Breast epithelium (tissue), 4 donors: ENCODE data around the gene HOXA2. TPM values are rescaled to one million over a fixed set of nuclear protein-coding genes. Genes with fewer than 3 reads are reported as not detected.

Experiments
- DNase-seq, 2 donors: peaks; one replicate each; pipeline ENCODE4 v3.0.0-alpha.2; 2019; ENCODE audit warnings: low spot score in 2 of 2
- H3K27ac ChIP-seq, 2 donors: fragments of 200-600 bp; sonication (generic) in 1 of 2; one replicate each; pipeline ENCODE4 v1.5.1; 2016 to 2019; ENCODE audit warnings: mild to moderate bottlenecking in 1 of 2
- H3K27me3 ChIP-seq, 2 donors: fragments of 200-600 bp; sonication (generic) in 1 of 2; one replicate each; pipeline versions ENCODE4 v1.5.1 to v1.6.0; 2017 to 2019; ENCODE audit warnings: control low read depth in 1 of 2, mild to moderate bottlenecking in 1 of 2
- H3K36me3 ChIP-seq: fragments of 200-600 bp; one replicate; pipeline ENCODE4 v1.5.1; 2019
- H3K4me1 ChIP-seq, 2 donors: fragments of 200-600 bp; sonication (generic); one replicate each; pipeline ENCODE4 v1.5.1; 2016 to 2019; ENCODE audit warnings: control low read depth in 1 of 2
- H3K4me3 ChIP-seq, 3 donors: fragments of 200-600 bp; sonication (generic); 1 replicate in 2 of 3; 2 replicates in 1 of 3; pipeline ENCODE4 v1.5.1; 2016 to 2019; ENCODE audit warnings: mild to moderate bottlenecking in 3 of 3, moderate library complexity in 2 of 3
- H3K9me3 ChIP-seq, 2 donors: fragments of 200-600 bp; sonication (generic) in 1 of 2; one replicate each; pipeline ENCODE4 v1.5.1; 2016 to 2019; ENCODE audit warnings: control low read depth in 1 of 2
- CTCF ChIP-seq, 3 donors: fragments of 450-650 bp; IDR thresholded peaks; one replicate each; pipeline ENCODE4 v1.5.1; 2016 to 2017; ENCODE audit warnings: antibody characterized with exemption in 3 of 3, mild to moderate bottlenecking in 3 of 3, moderate library complexity in 3 of 3
- POLR2A ChIP-seq: fragments of 450-650 bp; IDR thresholded peaks from one replicate; pipeline ENCODE4 v1.6.1; 2016; ENCODE audit warnings: antibody characterized with exemption, mild to moderate bottlenecking, moderate library complexity
- POLR2AphosphoS5 ChIP-seq, 3 donors: sonication (generic); formaldehyde crosslinking; IDR thresholded peaks; one replicate each; pipeline ENCODE4 v1.6.1; 2017; ENCODE audit warnings: antibody characterized with exemption in 3 of 3
- intact Hi-C: fragments of 100-400 bp; cut with DNase I; formaldehyde crosslinking; loops from one replicate; pipeline ENCODE4 v1.15.1; 2023; ENCODE audit warnings: low total_unique reads
- total RNA-seq, 3 donors: library from RNA; depleted of rRNA; stranded (reverse); fragments of >200 nt; gene quantifications; one replicate each; pipeline ENCODE4 v1.1.0, GENCODE V29; 2016

HOXA2 gene
- total RNA-seq, 3 donors from 2014 or later, result 0.80 to 5.4 (median 1.3) TPM

- H3K27ac ChIP-seq, result peak overlapping the region; percentile 95 to 96
These were observed 46.5 kb upstream of the HOXA2 start for GRCh38 chr7:27148756-27149641.

DNA sequence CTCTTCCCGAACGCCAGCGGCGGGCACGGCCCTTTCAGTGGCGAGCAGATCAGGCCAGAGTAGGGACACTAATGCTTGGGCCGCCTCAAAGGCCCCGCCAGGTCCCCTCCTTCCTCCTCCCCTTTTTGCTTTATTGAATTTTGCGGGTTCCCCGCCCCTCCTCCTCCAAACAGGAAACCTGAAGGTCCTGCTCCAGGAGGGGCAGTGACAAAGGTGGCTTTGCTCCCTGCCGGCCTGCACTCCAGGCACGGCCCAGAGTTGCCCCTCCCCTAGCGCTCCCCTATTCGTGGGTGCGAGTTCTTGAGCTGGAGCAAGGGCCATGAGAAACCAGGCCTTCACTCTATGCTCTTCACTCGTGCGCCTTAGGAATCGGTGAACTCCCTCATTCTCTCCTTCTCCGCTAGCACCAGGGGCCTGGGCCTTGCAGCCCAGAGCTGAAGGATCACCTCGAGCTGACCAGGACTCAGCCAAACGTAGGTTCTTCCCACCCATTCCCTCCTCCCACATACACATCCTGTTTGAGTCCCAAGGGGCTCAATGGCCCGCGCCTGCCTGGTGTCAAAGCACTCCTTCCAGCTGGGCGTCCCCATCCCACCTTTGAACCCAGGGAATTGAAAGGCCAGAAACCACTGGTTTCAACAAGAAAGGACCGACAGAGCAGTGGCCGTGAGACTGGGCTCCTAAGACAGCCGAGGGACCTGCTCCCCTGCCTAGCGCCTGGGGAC, 45.7 kb upstream of the HOXA2 start:
- peaks cover 0 to 9% of the 10 kb centered on the region in 2 donors for H3K4me1 ChIP-seq
- H3K36me3 ChIP-seq, result no peaks in the 10 kb centered on the region
- H3K9me3 ChIP-seq, result no peaks in the 10 kb centered on the region
- intact Hi-C loops, result loop anchor here (5.0 kb wide), 2 partner anchors 529 to 776 kb away; no protein-coding TSS in a partner anchor
- TF ChIP-seq POLR2A (peak; percentile 41), POLR2AphosphoS5 (IDR thresholded peaks at IDR 0.05) (no peak)
- peak; percentile 41 to 77 for DNase-seq
- H3K27ac ChIP-seq, result peak overlapping the region; percentile 95 to 96
- H3K4me3 ChIP-seq, result peak overlapping the region; percentile 51 to 80 (median 75)
- H3K27me3 ChIP-seq, result peaks cover 4 to 37% of the 10 kb centered on the region in 2 donors

More at GRCh38 chr7:27148756-27149641, 46.5 kb upstream of the HOXA2 start:
- Histone ChIP-seq H3K9me3 (no peaks in the 10 kb centered on the region), H3K4me3 (peak overlapping the region; percentile 51 to 80 (median 75)), H3K36me3 (no peaks in the 10 kb centered on the region), H3K27me3 (peaks cover 4 to 41% of the 10 kb centered on the region in 2 donors), H3K4me1 (peaks cover 0 to 5% of the 10 kb centered on the region in 2 donors)
- TF ChIP-seq POLR2AphosphoS5 (IDR thresholded peaks at IDR 0.05) (peak in 1 of 3 donors; percentile 20), CTCF (IDR thresholded peaks at IDR 0.05) (no peak), POLR2A (no peak)
- DNase-seq, result peak; percentile 17 to 42
- intact Hi-C loops, result loop anchor here (5.0 kb wide), 2 partner anchors 528 to 777 kb away; no protein-coding TSS in a partner anchor

GRCh38 chr7:27147199-27148030, 44.9 kb upstream of the HOXA2 start, which contains the start of gene HOXA6:
Gene HOXA6, minus strand, starts transcription at chr7:27147774. Its CDS starts 25 bp downstream, at chr7:27147749.
- DNase-seq, result peak; percentile 75 to 89
- H3K9me3 ChIP-seq, result no peaks in the 10 kb centered on the region
- peaks cover 0 to 4% of the 10 kb centered on the region in 2 donors for H3K4me1 ChIP-seq
- peak within 1 kb of the TSS; percentile 95 to 96 for H3K27ac ChIP-seq
- no peaks in the 10 kb centered on the region for H3K36me3 ChIP-seq
- peak within 1 kb of the TSS; percentile 51 to 80 (median 75) for H3K4me3 ChIP-seq
- intact Hi-C loops, result loop anchor here (5.0 kb wide), 2 partner anchors 530 to 775 kb away; no protein-coding TSS in a partner anchor
- peak in 2 of 3 donors; percentile 11 to 15 for TF ChIP-seq POLR2AphosphoS5 (IDR thresholded peaks at IDR 0.05)
- no peak for TF ChIP-seq CTCF (IDR thresholded peaks at IDR 0.05)
- peaks cover 0 to 30% of the 10 kb centered on the region in 2 donors for H3K27me3 ChIP-seq

GRCh38 chr7:27146491-27147198, 44.2 kb upstream of the HOXA2 start:
- TF ChIP-seq POLR2AphosphoS5 (IDR thresholded peaks at IDR 0.05), result no peak
- no peak for TF ChIP-seq CTCF (IDR thresholded peaks at IDR 0.05)
- TF ChIP-seq POLR2A, result no peak
- Histone ChIP-seq H3K36me3 (no peaks in the 10 kb centered on the region), H3K9me3 (no peaks in the 10 kb centered on the region), H3K27me3 (peaks cover 0 to 25% of the 10 kb centered on the region in 2 donors), H3K4me3 (peak overlapping the region; percentile 51 to 80 (median 75)), H3K4me1 (peaks cover 0 to 4% of the 10 kb centered on the region in 2 donors), H3K27ac (peak overlapping the region; percentile 95 to 96)
- DNase-seq, result peak; percentile 40 to 46
- intact Hi-C loops, result loop anchor here (5.0 kb wide), 2 partner anchors 531 to 774 kb away; no protein-coding TSS in a partner anchor
